Measurements from ENCODE around the gene HOXA7. TPM values are rescaled to one million over a fixed set of nuclear protein-coding genes. Genes with fewer than 3 reads are reported as not detected.

The HOXA7 gene
- total and polyA plus RNA-seq, 2 of the 8 experiments (the other 6 are each of a cell fraction or from before 2014, with no cell fraction given) = 0.03 TPM; not detected in 1

DNA sequence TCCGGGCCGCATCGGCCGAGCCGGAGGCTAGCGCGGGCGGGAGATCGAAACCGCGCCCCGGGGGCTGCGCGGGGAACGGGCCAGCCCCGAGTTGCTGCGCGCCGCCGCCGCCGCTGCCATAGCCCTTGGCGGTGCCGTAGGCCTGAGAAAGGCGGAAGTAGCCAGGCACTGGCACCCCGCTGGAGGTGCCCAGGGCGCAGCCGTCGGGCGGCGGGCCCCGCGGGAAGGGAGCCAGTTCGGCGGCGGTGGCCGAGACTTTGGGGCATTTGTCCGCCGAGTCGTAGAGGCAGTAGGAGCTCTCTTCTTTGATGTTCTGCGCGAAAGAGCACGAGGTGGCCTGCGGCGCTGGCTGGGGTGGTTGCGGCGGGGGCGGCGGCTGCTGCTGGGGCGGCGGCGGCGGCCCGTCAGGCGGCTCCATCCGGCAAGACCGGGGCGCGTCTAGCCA is 17.1 kb upstream of the HOXA7 start:
- H2BK120ac ChIP-seq (replicated peaks; ENCODE audit: low read depth, low read length) = no peak overlapping the region
- H3K23ac ChIP-seq (ENCODE audit: insufficient read length) = no peak overlapping the region
- H2AK5ac ChIP-seq (ENCODE audit: low read depth, low read length) = no peak overlapping the region
- DNase-seq (ENCODE audit: low read depth in 1 of 2, low spot score in 2 of 2) (peak in 1 of 2 experiments; percentile 73), FAIRE-seq (no peak)
- ChIA-PET CTCF (ENCODE audit: partially characterized antibody) (interaction anchor here (0.6 to 5.4 kb wide), 4 partner anchors 10 to 51 kb away, joined by 3 to 20 read pairs (median 7); partner anchors contain the start of gene HOXA5), POLR2A (ENCODE audit: partially characterized antibody) (no interaction called here)
- no peaks in the 10 kb centered on the region for H3K79me2 ChIP-seq (ENCODE audit: control insufficient read depth in 1 of 2, insufficient read depth in 2 of 2, low read length in 2 of 2)
- H2BK12ac ChIP-seq (ENCODE audit: low read depth, low read length) = no peak overlapping the region
- H3K4me1 ChIP-seq (replicated peaks in 1 of 4; ENCODE audit: control insufficient read depth in 3 of 4, insufficient read depth in 4 of 4, low read length in 3 of 4) = peaks cover 4 to 11% (median 5%) of the 10 kb centered on the region in 4 experiments; a peak in 5 of 7 replicates
- H3K18ac ChIP-seq (ENCODE audit: extremely low read depth, low read length) = no peak overlapping the region; the same call in 1 of the 2 replicates
- no peak overlapping the region for H3K27ac ChIP-seq (ENCODE audit: low read depth, low read length)
- TF ChIP-seq SP1 (IDR thresholded peaks at IDR 0.05; ENCODE audit: low read depth, low read length) (no peak), CBX8 (IDR thresholded peaks at IDR 0.05; ENCODE audit: borderline replicate concordance, low read depth, low read length) (no peak), EZH2 (IDR thresholded peaks at IDR 0.05; ENCODE audit: low read depth, low read length, severe bottlenecking) (peak; percentile 83), CHD1 (IDR thresholded peaks at IDR 0.05; ENCODE audit: low read depth, low read length) (no peak), SUZ12 (IDR thresholded peaks at IDR 0.05; ENCODE audit: low read length) (peak; percentile 84), JUN (IDR thresholded peaks at IDR 0.05; ENCODE audit: low read depth, low read length) (no peak), MAFK (IDR thresholded peaks at IDR 0.05; ENCODE audit: low read depth, low read length) (no peak), HDAC6 (IDR thresholded peaks at IDR 0.05; ENCODE audit: low read depth, low read length) (no peak), KDM5A (IDR thresholded peaks at IDR 0.05; ENCODE audit: low read length) (no peak), RNF2 (IDR thresholded peaks at IDR 0.05; ENCODE audit: borderline replicate concordance, low read depth, low read length, missing control alignments, poor library complexity, severe bottlenecking) (peak; percentile 62)
- TF ChIP-seq, protein P1, sequence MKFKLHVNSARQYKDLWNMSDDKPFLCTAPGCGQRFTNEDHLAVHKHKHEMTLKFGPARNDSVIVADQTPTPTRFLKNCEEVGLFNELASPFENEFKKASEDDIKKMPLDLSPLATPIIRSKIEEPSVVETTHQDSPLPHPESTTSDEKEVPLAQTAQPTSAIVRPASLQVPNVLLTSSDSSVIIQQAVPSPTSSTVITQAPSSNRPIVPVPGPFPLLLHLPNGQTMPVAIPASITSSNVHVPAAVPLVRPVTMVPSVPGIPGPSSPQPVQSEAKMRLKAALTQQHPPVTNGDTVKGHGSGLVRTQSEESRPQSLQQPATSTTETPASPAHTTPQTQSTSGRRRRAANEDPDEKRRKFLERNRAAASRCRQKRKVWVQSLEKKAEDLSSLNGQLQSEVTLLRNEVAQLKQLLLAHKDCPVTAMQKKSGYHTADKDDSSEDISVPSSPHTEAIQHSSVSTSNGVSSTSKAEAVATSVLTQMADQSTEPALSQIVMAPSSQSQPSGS (IDR thresholded peaks at IDR 0.05; ENCODE audit: low read length) = no peak
- no peak overlapping the region for H3K14ac ChIP-seq (ENCODE audit: insufficient read length)
- H4K5ac ChIP-seq (ENCODE audit: insufficient read length, low read depth, low read length) = no peak overlapping the region
- peak overlapping the region; percentile 19 to 35; a peak in 3 of 4 replicates for H3K4me2 ChIP-seq (ENCODE audit: insufficient read depth in 1 of 2, low read depth in 2 of 2, low read length in 2 of 2)
- H4K20me1 ChIP-seq (replicated peaks in 1 of 2; ENCODE audit: control insufficient read depth in 1 of 2, insufficient read depth in 2 of 2, low read length in 2 of 2) = peaks cover 39 to 59% of the 10 kb centered on the region in 2 experiments
- H2BK5ac ChIP-seq (ENCODE audit: low read depth, low read length) = no peak overlapping the region
- H2BK20ac ChIP-seq (ENCODE audit: low read length) = no peak overlapping the region
- H3K4me3 ChIP-seq (ENCODE audit: extremely low read depth in 1 of 4, insufficient read depth in 2 of 4, low read depth in 3 of 4, low read length in 4 of 4) = peak overlapping the region in 1 of 4 experiments; percentile 36; a peak in 2 of 8 replicates
- WGBS, 2 experiments (ENCODE audit: extremely low coverage in 1 of 2, insufficient coverage in 1 of 2, insufficient read length in 1 of 2, insufficient replicate concordance in 2 of 2, low coverage in 1 of 2, low lambda C conversion rate in 2 of 2, missing lambda C conversion rate in 1 of 2) = 2% methylated on average over 30 of the region's 59 CpGs; no CpG with 5 or more reads in 1 of the 2 experiments
- H3K9ac ChIP-seq (replicated peaks in 1 of 4; ENCODE audit: extremely low read depth in 1 of 4, low read depth in 3 of 4, low read length in 3 of 4) = no peak overlapping the region
- no peaks in the 10 kb centered on the region; a peak in 1 of 4 replicates for H3K9me3 ChIP-seq (ENCODE audit: insufficient read depth in 2 of 2, low read depth in 1 of 2, low read length in 1 of 2)
- no peak overlapping the region for H2BK15ac ChIP-seq (ENCODE audit: low read length)
- H4K8ac ChIP-seq (ENCODE audit: extremely low read depth, insufficient read depth, low read length) = peak overlapping the region; percentile 62; the same call in 1 of the 2 replicates
- peaks cover 0 to 18% (median 0%) of the 10 kb centered on the region in 4 experiments; a peak in 1 of 8 replicates for H3K36me3 ChIP-seq (ENCODE audit: control insufficient read depth in 2 of 4, insufficient read depth in 4 of 4, low read length in 3 of 4)
- no peak overlapping the region for H3K4ac ChIP-seq (replicated peaks; ENCODE audit: insufficient read length, low read depth, low read length)
- H3K27me3 ChIP-seq (replicated peaks in 1 of 4; ENCODE audit: control insufficient read depth in 3 of 4, extremely low read depth in 1 of 4, insufficient read depth in 3 of 4, low read length in 3 of 4) = peaks cover 95 to 100% (median 100%) of the 10 kb centered on the region in 4 experiments
- H3K56ac ChIP-seq (replicated peaks; ENCODE audit: insufficient read length, low read depth, low read length) = no peak overlapping the region
- H2AFZ ChIP-seq (ENCODE audit: low read length) = no peak overlapping the region
- no peaks in the 10 kb centered on the region for H3K79me1 ChIP-seq (ENCODE audit: low read depth, low read length)
- H3K23me2 ChIP-seq (ENCODE audit: low read depth, low read length) = no peaks in the 10 kb centered on the region; the same call in 1 of the 2 replicates
- no peak overlapping the region for H4K91ac ChIP-seq (replicated peaks; ENCODE audit: insufficient read length, low read length)

All from H1 (cell line).